SK-MEL-5 (cell line): ENCODE data around the gene PYM1. TPM values are rescaled to one million over a fixed set of nuclear protein-coding genes. Genes with fewer than 3 reads are reported as not detected.
"Not testable (repeated sequence)": the region's sequence is repeated elsewhere in the genome, so short reads cannot be mapped to it uniquely, and the experiment has no call there.

ENCODE experiments used
- DNase-seq: peaks from one replicate; pipeline ENCODE4 v3.0.0-alpha.2; 2016; ENCODE audit warnings: low read depth, low spot score
- in situ Hi-C: cut with HindIII; loops from 2 replicates; pipeline ENCODE4 v1.10.0; 2016; ENCODE audit warnings: low sequenced_read_pairs, high pct_unique_total_duplicates, low pct_unique_long_range_greater_than_20kb
- total RNA-seq: library from RNA; depleted of rRNA; stranded (reverse); fragments of >200 nt; shearing (Covaris generic); gene quantifications from 2 replicates; pipeline ENCODE4 v1.2.3, GENCODE V29; 2014

PYM1 gene
- total RNA-seq, 1 experiment from 2014 or later: 29.2 TPM

DNA sequence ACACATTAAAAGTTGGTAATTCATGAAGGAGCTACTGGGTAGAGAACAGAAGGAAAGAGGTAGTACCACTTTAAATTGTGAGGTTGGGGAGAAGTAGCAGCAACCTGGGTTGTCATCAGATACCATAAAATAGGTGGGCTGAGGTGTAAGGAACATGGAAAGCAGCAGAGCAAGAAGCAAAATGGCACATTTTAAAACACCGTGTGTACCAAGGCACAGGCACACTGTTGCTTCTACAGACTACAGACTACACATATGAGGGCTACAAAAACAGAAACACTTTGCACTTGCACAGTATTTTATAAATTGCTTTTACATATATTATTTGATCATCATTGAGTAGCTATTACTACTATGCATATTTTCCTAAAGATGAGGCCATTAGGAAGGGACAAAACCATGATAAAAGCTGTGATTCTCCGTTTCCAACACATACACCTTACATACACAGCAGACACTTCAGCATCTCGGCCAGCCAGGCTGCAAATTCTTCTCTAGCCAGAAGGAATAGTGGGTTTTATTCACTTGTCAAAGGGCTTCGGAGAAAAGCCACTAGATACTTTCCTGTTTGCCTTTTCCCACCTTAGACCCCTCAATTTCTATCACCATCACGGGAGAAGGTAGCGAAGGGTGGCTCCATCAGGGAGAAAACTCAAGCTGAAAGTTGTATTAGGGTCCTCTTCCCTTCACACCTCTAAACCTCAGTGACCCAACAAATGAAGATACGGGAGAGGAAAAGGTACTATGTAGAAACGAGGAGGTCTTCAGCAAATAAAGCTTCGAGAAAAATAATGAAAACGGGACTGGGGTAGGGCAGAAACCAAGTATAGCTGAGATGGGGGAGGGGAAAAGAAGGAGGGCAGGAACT lies 1.6 kb downstream of the PYM1 start:
- DNase-seq: no peak
- in situ Hi-C loops: no loop called here

DNA sequence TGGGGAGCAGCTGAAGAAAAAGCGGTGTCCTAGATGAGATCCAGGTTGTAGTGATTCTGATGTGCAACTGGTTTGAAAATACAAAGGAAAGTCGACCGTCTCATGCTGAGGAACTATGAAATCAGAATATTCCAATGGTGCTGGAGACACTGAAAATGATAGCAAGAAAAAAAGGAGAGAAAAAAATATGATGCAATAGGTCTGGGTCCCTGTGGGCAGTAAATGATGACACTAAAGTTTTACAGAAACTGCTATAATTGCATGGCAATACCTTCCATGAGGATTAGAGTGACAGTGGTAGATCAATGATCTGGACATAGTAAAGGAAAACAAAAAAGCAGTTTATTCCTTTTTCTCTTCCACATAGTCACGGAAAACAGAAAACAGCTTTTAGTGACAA lies 2.3 kb downstream of the PYM1 start:
- DNase-seq: no peak
- in situ Hi-C loops: no loop called here

DNA sequence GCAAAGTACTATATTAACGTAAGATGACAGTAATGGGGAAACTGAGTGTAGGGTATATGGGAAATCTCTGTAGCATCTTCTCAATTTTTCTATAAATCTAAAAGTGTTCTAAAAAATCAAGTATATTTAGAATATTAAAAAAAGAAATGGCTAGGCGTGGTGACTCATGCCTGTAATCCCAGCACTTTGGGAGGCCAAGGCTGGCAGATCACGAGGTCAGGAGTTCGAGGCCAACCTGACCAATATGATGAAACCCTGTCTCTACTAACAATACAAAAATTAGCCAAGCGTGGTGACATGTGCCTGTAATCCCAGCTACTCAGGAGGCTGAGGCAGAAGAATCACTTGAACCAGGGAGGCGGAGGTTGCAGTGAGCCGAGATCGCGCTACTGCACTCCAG lies 4.0 kb downstream of the PYM1 start:
- DNase-seq, in situ Hi-C loops: not testable (repeated sequence)

DNA sequence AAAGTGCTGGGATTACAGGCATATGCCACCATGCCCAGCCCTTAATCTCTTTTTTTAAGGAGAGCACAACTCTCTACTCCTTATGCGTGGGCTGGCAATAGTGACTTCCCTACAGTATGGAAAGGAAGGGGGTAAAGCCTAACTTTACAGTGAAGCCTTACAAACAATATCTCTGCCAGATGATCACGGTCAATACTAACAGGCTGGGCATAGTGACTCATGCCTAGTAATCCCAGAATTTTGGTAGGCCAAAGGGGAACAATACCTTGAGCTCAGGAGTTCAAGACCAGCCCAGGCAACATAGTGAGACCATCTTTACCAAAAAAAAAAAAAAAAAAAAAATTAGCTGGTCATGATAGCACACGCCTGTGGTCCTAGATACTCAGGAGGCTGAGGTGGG lies 5.6 kb downstream of the PYM1 start:
- no peak for DNase-seq
- in situ Hi-C loops: no loop called here

DNA sequence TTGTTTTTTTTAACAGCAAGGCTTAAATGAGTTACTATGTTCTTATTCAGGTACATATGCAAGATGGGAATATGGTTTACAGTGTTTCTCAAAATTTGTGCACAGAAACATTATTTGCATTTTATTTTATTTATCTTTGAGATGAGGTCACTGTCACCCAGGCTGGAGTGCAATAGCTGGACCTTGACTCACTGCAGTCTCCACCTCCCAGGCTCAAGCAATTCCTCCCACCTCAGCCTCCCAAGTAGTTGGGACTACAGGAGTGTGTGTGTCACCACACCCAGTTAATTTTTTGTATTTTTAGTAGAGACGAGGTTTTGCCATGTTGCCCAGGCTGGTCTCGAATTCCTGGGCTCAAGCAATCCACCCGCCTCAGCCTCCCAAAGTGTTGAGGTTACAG lies 8.7 kb downstream of the PYM1 start:
- DNase-seq, in situ Hi-C loops: not testable (repeated sequence)

DNA sequence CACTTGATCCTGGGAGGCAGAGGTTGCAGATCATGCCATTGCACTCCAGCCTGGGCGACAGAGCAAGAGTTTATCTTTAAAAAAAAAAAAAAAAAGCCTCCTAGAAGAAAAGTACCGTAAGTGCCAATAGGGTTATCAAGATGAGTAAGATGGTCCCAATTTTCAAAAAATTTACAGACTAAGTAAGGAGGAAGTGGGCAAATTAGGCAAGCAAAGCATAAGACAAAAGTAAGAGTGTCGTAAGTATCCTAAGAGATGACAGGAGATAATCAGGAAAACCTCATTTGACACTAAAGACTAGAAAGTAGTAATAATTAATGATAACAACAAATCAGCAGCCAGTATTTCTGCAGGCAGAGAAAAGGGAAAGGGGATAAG lies 12.2 kb downstream of the PYM1 start:
- in situ Hi-C loops: no loop called here
- no peak for DNase-seq

DNA sequence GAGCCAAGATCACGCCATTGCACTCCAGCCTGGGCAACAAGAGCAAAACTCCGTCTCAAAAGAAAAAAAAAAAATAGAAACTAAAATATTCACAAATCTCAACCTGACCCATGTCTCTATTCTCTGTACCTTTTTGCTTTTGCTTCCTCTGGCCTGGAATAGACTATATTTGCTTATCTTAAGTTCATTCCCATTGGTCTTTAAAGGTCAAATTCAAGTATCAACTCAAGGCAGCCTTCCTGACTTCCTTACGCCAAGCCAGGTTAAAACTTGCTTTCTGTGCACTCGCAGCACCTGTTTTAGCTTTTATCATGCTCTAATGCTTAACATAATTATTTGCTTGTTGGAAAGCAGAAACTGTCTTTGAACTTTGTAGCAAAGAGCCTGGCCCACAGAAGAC lies 14.8 kb downstream of the PYM1 start:
- in situ Hi-C loops: no loop called here
- no peak for DNase-seq

DNA sequence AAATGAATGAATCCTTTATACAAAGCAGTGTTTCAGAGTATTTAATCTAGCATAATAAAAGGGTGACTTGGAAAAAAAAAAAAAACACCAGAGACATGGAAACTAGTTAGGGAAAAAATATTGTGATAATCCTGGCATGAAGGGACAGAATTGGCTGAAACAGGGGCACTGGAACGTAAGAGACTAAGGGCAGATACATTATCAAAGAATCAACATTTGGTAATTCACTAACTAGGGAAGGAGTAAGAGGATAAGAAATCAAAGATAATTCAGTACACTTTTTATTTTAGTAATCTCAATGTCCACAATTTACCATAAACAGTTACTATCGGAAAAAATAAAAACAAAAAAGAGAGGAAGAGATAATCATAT lies 18.2 kb downstream of the PYM1 start:
- DNase-seq: no peak
- in situ Hi-C loops: no loop called here

DNA sequence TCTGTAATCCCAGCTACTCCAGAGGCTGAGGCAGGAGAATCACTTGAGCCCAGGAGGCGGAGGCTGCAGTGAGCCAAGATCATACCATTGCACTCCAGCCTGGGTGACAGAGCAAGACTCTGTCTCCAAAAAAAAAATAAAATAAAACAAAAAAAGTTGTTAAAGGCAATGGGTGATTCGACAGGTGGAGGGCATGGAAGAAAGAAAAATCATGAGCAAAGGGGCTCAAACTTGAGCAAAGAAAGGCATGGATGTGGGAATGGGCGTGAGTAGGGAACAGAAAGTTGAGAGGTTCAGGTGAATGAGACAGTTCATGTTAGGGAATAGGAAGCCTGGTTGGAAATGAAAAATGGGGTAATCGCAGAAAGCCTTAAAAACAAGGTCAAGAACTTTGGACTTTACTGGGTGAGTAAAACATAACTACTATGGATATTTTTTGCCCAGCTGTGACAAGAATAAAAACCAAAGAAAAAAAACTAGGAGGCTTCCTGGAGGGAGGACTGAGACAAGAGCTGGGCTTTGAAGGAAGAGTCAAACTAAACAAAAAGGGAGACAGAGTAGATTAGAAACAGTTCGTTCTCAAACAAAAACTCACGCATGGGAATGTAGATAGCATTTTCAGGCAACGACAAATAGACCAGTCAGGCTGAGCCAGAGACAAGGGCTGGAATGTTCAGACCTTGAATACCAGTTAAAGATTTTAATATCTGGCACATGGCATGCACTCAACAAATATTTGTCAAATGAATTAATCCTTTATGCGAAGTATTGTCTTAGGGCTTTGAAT lies 18.8 kb downstream of the PYM1 start:
- in situ Hi-C loops: no loop called here
- peak; percentile 89 for DNase-seq

DNA sequence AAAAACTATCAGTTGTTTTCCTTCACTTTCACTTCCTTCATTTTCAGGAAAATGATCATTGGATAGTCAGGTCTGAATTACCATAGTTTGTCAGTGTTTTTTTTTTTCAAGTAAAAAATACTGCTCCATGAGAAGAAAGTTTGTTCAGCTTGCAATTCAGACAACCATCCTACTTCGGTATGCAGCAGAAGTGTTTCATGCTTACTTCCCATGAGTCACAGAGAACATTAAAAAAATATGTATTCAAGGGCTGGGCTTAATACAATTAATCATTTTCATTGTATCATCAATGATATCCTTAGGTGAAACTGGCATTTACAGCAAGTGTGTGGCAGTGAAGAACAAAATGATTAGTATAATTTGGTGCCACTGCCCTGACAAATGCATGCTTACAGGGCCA lies 21.6 kb downstream of the PYM1 start:
- DNase-seq: no peak
- in situ Hi-C loops: no loop called here

DNA sequence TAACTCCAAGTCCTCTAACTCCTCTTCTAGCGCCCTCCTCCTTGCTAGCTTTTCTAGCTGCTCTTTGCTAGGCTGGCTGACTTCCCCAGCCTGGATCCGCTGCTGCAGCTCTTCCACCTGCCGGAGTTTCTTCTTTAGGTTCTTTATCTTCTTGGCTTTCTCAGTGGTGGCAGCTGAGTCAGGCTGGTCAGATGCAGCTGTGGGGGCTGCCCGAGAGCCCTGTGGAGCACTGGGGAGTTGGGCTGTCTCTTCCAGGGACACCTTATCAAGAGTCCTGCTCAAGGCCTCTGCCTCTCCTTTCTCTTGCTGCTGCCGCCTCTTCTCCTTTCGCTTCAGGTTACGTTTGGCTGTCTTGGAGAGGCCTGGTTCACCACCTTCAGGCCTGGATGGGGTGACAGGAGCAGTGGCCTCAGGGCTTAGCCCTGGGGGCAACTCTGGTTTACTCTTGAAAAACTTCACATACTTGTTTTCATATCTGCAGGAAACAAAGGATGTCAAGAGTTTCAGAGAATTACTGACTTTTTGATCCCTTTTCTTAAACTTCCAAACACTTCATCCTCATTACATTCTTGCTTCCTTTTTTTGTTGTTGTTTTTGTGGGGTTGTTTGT lies 25.7 kb downstream of the PYM1 start:
- no peak for DNase-seq
- in situ Hi-C loops: no loop called here

DNA sequence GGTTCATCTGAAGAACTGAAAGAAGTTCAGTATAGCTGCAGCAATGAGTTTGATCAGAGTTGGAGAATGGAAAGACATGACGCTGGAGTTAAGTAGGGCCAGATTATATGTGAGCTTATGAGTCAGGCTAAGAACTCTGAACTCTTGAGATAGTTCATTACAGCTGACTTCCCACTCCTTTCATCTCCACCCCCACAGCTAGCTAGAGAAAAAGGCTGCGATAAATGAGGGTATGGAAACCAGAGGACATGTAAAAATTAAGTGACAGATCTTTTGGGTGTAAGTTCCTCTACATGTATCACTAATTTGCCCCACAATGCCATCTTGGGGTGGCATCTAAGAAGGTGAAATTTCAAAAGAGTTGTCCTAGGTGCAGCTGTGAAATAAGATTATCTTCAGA lies 28.6 kb downstream of the PYM1 start:
- in situ Hi-C loops: no loop called here
- DNase-seq: no peak

DNA sequence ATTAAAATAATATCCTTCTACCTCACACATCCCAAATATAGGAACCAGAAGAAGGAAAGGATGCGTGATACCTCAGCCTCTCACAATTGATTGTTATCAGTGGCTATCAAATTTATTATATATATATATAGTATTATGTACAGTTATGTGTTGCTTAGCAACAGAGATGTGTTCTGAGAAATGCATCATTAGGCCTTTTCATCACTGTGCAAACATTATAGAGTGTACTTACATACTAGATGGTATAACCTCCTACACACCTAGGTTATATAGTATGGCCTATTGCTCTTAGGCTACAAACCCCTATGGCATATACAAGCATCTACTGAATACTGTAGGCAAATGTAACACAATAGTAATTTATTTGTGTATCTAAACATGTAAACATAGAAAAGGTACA lies 34.0 kb downstream of the PYM1 start:
- DNase-seq: no peak
- in situ Hi-C loops: no loop called here

DNA sequence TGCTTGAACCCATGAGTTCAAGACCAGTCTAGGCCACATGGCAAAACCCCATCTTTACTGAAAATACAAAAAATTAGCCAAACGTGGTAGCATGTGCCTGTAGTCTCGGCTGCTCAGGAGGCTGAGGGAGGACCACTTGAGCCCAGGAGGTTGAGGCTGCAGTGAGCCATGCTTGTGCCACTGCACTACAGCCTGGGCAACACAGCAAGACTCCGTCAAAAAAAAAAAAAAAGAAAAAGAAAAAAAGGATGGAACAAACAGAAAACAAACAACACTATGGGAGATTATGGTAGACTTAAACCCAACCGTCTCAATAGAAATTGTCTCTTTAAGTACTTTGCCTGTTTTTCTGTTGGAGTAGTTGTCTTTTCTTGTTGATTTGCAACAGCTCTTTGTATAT lies 36.4 kb downstream of the PYM1 start:
- DNase-seq: no peak
- in situ Hi-C loops: no loop called here

DNA sequence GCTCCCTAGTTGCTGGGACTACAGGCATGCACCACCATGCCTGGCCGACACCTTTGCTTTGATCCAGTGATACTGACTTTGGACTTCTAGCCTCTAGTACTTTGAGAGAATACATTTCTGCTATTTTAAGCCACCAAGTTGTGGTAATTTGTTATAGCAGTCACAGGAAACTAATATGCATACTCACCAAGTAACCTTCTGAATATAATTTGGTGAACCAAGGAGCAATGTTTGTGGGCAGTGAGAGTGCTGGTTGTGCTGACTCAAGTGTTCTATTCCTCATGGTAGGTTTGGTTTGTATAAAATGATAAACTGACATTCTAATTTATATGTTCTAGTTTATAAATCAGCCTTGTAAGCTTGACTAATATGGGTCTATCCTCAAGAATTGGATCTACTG lies 42.6 kb downstream of the PYM1 start:
- in situ Hi-C loops: no loop called here
- DNase-seq: no peak

DNA sequence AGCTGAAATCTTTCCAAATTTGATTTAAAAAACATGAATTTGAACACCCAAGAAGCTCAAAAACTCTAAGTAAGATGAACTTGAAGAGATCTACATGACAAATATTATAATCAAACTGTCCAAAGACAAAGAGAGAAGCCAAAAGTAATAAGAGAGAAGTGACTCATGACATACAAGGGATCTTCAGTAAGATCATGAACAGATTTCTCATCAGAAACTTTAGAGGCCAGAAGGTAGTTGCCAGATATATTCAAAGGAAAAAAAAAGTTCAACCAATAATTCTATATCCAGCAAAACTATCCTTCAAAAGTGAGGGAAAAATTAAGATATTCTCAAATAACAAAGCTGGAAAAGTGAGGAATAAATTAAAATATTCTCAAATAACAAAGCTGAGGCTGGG lies 49.9 kb downstream of the PYM1 start:
- no peak for DNase-seq
- in situ Hi-C loops: no loop called here

DNA sequence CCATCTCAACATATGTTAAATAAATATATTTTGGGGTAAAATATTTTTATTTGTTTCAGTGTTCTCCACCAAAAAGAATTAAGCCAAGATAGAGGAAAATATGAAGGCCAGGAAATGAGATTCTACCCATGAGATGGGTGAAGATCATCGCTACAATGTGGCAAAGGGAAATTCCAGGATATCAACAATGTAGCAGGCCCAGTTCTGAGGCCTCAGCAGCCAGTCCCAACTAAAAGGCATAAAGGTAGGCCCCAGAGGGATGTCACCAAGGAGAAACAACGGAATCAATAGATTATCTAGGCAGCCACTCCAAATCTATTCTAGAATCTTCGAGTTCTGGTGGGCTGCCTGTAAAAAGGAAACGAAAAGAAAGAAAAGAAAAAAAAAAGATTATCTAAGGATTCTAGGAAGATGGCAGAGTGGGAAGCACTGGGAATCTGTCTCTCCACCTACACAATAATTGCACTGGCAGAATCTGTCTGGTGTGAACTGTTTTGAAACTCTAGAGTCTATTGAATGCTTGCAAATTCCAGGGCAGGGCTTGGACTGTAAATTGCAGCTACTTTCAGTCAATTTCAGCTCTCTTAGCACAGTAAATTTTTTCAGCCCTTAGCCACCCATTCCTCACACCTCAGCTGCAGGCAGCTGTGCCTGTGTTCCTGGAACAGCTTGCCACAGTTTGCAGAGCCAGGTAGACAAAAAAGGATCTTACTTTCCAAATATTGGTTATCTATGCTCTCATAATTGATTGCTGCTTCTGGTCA lies 51.8 kb downstream of the PYM1 start:
- in situ Hi-C loops: no loop called here
- DNase-seq: no peak

DNA sequence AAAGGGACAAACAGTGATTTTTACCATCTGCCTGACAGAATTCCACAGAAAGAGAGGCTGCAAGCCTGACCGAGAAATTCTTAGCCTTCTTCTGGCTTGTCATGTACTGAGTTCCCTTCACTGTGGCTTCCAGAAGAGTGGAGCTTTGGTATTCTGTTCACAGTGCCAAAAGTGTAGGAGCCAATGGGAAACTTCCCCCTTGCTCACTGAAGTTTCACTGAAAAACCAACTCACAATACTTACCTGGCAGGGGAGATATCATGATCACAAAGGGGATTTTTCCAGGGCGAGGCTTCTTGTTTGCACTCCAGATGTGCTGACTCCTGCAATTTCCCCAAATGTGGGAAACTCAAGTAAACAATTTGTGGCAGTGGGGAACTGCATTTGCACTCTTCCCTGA lies 53.3 kb downstream of the PYM1 start:
- no peak for DNase-seq
- in situ Hi-C loops: no loop called here
